ENCODE data around the gene TLE1. TPM values are rescaled to one million over a fixed set of nuclear protein-coding genes. Genes with fewer than 3 reads are reported as not detected.

TLE1 gene
- polyA plus RNA-seq, 3 donors = 0.46 to 2.5 (median 1.2) TPM

DNA sequence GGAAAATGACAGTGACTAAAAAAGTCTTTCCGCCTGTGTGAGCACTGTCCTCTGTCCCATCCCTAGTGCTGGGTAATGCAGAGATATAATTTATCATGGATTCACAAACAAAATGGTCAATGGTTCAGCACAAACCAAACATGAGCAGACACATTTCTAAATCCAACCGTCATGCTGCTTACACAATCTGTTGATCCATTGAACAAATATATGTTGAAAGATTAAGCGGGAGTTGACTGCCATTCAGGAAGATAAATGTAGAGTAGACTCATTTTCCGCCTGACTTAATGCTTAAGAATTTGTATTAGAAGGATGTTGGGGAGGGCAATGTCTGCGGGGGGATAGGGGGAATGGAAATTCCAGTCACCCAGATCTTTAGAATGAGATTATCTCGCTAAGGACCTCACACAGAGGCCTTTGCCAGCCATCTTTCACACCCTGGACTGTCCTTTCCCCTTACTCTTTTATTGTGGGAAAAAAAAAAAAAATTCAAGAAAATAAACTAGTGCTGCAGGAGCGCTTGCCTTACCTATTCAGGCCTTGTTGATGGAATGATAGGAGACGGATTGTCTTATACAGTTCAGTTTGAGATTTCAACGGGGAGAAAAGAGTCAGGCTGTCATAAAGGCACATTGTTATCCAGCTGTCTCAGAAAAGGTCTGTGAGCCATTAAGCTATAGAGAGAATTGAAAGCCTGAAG lies 153.7 kb downstream of the TLE1 start:
- Histone ChIP-seq H3K9me3 (replicated peaks in 1 of 2; ENCODE audit: control insufficient read depth in 1 of 2, insufficient read depth in 1 of 2, low read length in 2 of 2) (no peaks in the 10 kb centered on the region), H3K4me2 (replicated peaks; ENCODE audit: extremely low read depth, low read length, poor library complexity, severe bottlenecking) (no peak overlapping the region), H3K79me2 (ENCODE audit: insufficient read depth, low read length) (no peaks in the 10 kb centered on the region), H3K27me3 (ENCODE audit: control insufficient read depth in 2 of 2, insufficient read depth in 2 of 2, low read length in 2 of 2) (no peaks in the 10 kb centered on the region), H3K4me3 (replicated peaks in 1 of 3; ENCODE audit: low read depth in 2 of 3, low read length in 3 of 3) (no peak overlapping the region), H2AFZ (ENCODE audit: insufficient read depth, low read depth, low read length, poor library complexity, severe bottlenecking) (no peak overlapping the region), H3K36me3 (replicated peaks in 1 of 2; ENCODE audit: control insufficient read depth in 1 of 2, insufficient read depth in 2 of 2, low read length in 2 of 2) (no peaks in the 10 kb centered on the region), H3K9ac (ENCODE audit: insufficient read depth, low read length, poor library complexity, severe bottlenecking) (no peak overlapping the region), H3K27ac (ENCODE audit: low read depth in 1 of 2, low read length in 2 of 2) (no peak overlapping the region), H4K20me1 (ENCODE audit: insufficient read depth, low read length) (no peaks in the 10 kb centered on the region), H3K4me1 (ENCODE audit: control insufficient read depth in 1 of 2, insufficient read depth in 2 of 2, low read length in 2 of 2) (no peaks in the 10 kb centered on the region)
- Mint-ChIP-seq H3K9me3 (no peaks in the 10 kb centered on the region), H3K4me3 (no peak overlapping the region), H3K4me1 (no peaks in the 10 kb centered on the region), H3K27me3 (ENCODE audit: low read depth in 3 of 3) (peaks cover 0 to 5% (median 0%) of the 10 kb centered on the region in 3 donors), H3K36me3 (no peaks in the 10 kb centered on the region), H3K27ac (no peak overlapping the region)
- TF ChIP-seq, protein P1, sequence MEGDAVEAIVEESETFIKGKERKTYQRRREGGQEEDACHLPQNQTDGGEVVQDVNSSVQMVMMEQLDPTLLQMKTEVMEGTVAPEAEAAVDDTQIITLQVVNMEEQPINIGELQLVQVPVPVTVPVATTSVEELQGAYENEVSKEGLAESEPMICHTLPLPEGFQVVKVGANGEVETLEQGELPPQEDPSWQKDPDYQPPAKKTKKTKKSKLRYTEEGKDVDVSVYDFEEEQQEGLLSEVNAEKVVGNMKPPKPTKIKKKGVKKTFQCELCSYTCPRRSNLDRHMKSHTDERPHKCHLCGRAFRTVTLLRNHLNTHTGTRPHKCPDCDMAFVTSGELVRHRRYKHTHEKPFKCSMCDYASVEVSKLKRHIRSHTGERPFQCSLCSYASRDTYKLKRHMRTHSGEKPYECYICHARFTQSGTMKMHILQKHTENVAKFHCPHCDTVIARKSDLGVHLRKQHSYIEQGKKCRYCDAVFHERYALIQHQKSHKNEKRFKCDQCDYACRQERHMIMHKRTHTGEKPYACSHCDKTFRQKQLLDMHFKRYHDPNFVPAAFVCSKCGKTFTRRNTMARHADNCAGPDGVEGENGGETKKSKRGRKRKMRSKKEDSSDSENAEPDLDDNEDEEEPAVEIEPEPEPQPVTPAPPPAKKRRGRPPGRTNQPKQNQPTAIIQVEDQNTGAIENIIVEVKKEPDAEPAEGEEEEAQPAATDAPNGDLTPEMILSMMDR (IDR thresholded peaks at IDR 0.05) = no peak
- no peak for DNase-seq
- WGBS (ENCODE audit: insufficient coverage) = 81% methylated on average over 4 of the region's 9 CpGs
- intact Hi-C loops (cut with micrococcal nuclease) = no loop called here

GRCh38 chr9:81534138-81534875 lies 155.0 kb downstream of the TLE1 start:
- no peaks in the 10 kb centered on the region for H4K20me1 ChIP-seq (ENCODE audit: insufficient read depth, low read length)
- intact Hi-C loops (cut with micrococcal nuclease) = no loop called here
- no peaks in the 10 kb centered on the region for H3K9me3 ChIP-seq (replicated peaks in 1 of 2; ENCODE audit: control insufficient read depth in 1 of 2, insufficient read depth in 1 of 2, low read length in 2 of 2)
- Mint-ChIP-seq H3K4me3 (no peak overlapping the region), H3K27ac (no peak overlapping the region), H3K27me3 (ENCODE audit: low read depth in 3 of 3) (peaks cover 0 to 3% (median 0%) of the 10 kb centered on the region in 3 donors), H3K9me3 (no peaks in the 10 kb centered on the region), H3K36me3 (no peaks in the 10 kb centered on the region), H3K4me1 (peaks cover 7% of the 10 kb centered on the region)
- no peak overlapping the region for H3K27ac ChIP-seq (ENCODE audit: low read depth in 1 of 2, low read length in 2 of 2)
- no peaks in the 10 kb centered on the region for H3K36me3 ChIP-seq (replicated peaks in 1 of 2; ENCODE audit: control insufficient read depth in 1 of 2, insufficient read depth in 2 of 2, low read length in 2 of 2)
- DNase-seq = no peak
- no peak overlapping the region for H3K4me3 ChIP-seq (replicated peaks in 1 of 3; ENCODE audit: low read depth in 2 of 3, low read length in 3 of 3)
- TF ChIP-seq, protein P1 (IDR thresholded peaks at IDR 0.05) = no peak
- no peak overlapping the region for H3K4me2 ChIP-seq (replicated peaks; ENCODE audit: extremely low read depth, low read length, poor library complexity, severe bottlenecking)
- no peaks in the 10 kb centered on the region for H3K4me1 ChIP-seq (ENCODE audit: control insufficient read depth in 1 of 2, insufficient read depth in 2 of 2, low read length in 2 of 2)
- WGBS (ENCODE audit: insufficient coverage) = no CpG with 5 or more reads among the region's 4 CpGs
- no peak overlapping the region for H3K9ac ChIP-seq (ENCODE audit: insufficient read depth, low read length, poor library complexity, severe bottlenecking)
- H3K79me2 ChIP-seq (ENCODE audit: insufficient read depth, low read length) = no peaks in the 10 kb centered on the region
- H2AFZ ChIP-seq (ENCODE audit: insufficient read depth, low read depth, low read length, poor library complexity, severe bottlenecking) = no peak overlapping the region
- no peaks in the 10 kb centered on the region for H3K27me3 ChIP-seq (ENCODE audit: control insufficient read depth in 2 of 2, insufficient read depth in 2 of 2, low read length in 2 of 2)

Small RNA genes within 50 kb of the gene (small RNA-seq; reads per million reads assigned to genes)
- not detected for gene RNU6-1035P (ENCODE audit: insufficient read length, low read depth)

Other genes with a start within 250 kb of the TLE1 start
- not detected for gene SPATA31D4, start 238.9 kb upstream of the TLE1 start, polyA plus RNA-seq